KMS-11 (cell line): ENCODE measurements around the gene PNMT.

Source experiments
- H2AFZ ChIP-seq: fragments of 200-600 bp; sonication (generic); 2 replicates; pipeline ENCODE4 v1.6.1; 2016; ENCODE audit warnings: antibody characterized with exemption, mixed run types, low read depth
- H3K27ac ChIP-seq: fragments of 200-600 bp; sonication (generic); 2 replicates; pipeline ENCODE4 v1.6.1; 2016; ENCODE audit warnings: mild to moderate bottlenecking, mixed run types
- H3K27me3 ChIP-seq: fragments of 200-600 bp; sonication (generic); 2 replicates; pipeline ENCODE4 v1.6.1; 2017; ENCODE audit warnings: mild to moderate bottlenecking, low read depth, mixed run types, moderate library complexity; ENCODE audit not compliant: insufficient read depth
- H3K36me3 ChIP-seq: fragments of 200-600 bp; sonication (generic); 2 replicates; pipeline ENCODE4 v1.6.1; 2017; ENCODE audit warnings: mild to moderate bottlenecking, mixed run types; ENCODE audit not compliant: insufficient read depth
- H3K4me1 ChIP-seq: fragments of 200-600 bp; sonication (generic); 2 replicates; pipeline ENCODE4 v1.6.1; 2016; ENCODE audit warnings: mild to moderate bottlenecking, low read depth, mixed run types; ENCODE audit not compliant: poor library complexity, severe bottlenecking
- H3K4me2 ChIP-seq: fragments of 200-600 bp; sonication (generic); 2 replicates; pipeline ENCODE4 v1.7.0; 2016; ENCODE audit warnings: mild to moderate bottlenecking, mixed run types
- H3K4me3 ChIP-seq: fragments of 200-600 bp; sonication (generic); IDR thresholded peaks from 2 replicates; pipeline ENCODE4 v1.6.1; 2017; ENCODE audit warnings: low read depth, low read length, mixed read lengths; ENCODE audit not compliant: insufficient read depth
- H3K79me2 ChIP-seq: fragments of 200-600 bp; sonication (generic); 2 replicates; pipeline ENCODE4 v1.6.1; 2016; ENCODE audit warnings: low read depth, mixed run types; ENCODE audit not compliant: insufficient read depth
- H3K9ac ChIP-seq: fragments of 200-600 bp; sonication (generic); 2 replicates; pipeline ENCODE4 v1.6.1; 2016; ENCODE audit warnings: mild to moderate bottlenecking, mixed run types
- H4K20me1 ChIP-seq: fragments of 200-600 bp; sonication (generic); 2 replicates; pipeline ENCODE4 v1.6.1; 2016; ENCODE audit warnings: mild to moderate bottlenecking, mixed run types; ENCODE audit not compliant: insufficient read depth
- TF ChIP-seq, protein P1 (sequence below): fragments of 200-600 bp; sonication (generic); conservative IDR thresholded peaks from 2 replicates; pipeline ENCODE4 v1.6.1; 2017; ENCODE audit warnings: low read depth, mild to moderate bottlenecking, antibody characterized with exemption, low read length, moderate library complexity, mixed read lengths

The PNMT gene

DNA sequence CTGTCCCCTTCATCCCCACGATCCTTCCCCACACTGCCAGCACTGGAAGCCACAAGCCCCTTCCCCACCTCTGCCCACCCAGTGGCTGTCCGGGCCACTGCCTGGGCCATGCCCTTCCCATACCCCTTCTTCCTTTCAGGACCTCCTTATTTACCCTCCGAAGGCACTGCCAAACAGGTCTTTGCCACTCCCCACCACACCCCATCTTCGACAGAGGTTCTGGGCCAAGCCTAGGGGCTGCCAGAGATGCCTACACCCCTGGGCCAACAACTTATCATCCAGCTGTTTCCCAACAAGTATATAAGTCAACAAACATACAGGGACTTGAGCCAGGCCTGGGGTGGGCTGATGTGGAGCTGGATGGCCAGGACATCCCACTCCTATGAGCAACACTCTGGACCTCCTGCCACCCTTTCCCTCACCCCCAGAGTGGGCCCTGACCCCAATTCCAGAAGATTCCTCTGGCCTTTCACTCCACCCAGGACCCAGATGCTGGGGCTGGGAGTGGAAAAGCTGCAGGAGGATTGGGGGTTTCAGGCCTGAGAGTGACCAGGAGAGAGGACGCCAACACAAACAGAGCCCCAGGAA lies 43.0 kb upstream of the PNMT start:
- Histone ChIP-seq H3K27me3 (peaks cover 8% of the 10 kb centered on the region; the same call in 1 of the 2 replicates), H3K4me1 (peaks cover 20% of the 10 kb centered on the region), H3K36me3 (no peaks in the 10 kb centered on the region), H3K9ac (no peak overlapping the region), H4K20me1 (no peaks in the 10 kb centered on the region), H3K79me2 (no peaks in the 10 kb centered on the region), H3K4me2 (no peak overlapping the region), H2AFZ (no peak overlapping the region), H3K4me3 (no peak overlapping the region), H3K27ac (no peak overlapping the region)
- TF ChIP-seq, protein P1, sequence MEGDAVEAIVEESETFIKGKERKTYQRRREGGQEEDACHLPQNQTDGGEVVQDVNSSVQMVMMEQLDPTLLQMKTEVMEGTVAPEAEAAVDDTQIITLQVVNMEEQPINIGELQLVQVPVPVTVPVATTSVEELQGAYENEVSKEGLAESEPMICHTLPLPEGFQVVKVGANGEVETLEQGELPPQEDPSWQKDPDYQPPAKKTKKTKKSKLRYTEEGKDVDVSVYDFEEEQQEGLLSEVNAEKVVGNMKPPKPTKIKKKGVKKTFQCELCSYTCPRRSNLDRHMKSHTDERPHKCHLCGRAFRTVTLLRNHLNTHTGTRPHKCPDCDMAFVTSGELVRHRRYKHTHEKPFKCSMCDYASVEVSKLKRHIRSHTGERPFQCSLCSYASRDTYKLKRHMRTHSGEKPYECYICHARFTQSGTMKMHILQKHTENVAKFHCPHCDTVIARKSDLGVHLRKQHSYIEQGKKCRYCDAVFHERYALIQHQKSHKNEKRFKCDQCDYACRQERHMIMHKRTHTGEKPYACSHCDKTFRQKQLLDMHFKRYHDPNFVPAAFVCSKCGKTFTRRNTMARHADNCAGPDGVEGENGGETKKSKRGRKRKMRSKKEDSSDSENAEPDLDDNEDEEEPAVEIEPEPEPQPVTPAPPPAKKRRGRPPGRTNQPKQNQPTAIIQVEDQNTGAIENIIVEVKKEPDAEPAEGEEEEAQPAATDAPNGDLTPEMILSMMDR: no peak

GRCh38 chr17:39626171-39627046 lies 41.8 kb upstream of the PNMT start, which contains the start of gene PPP1R1B:
TSS of gene PPP1R1B (plus strand) at chr17:39626952. CDS start at chr17:39627393, 441 bp downstream.
- no peak within 1 kb of the TSS for H3K27ac ChIP-seq
- no peak within 1 kb of the TSS for H3K9ac ChIP-seq
- H3K36me3 ChIP-seq: no peaks in the 10 kb centered on the region
- no peaks in the 10 kb centered on the region for H4K20me1 ChIP-seq
- H3K4me1 ChIP-seq: peaks cover 20% of the 10 kb centered on the region
- no peaks in the 10 kb centered on the region for H3K79me2 ChIP-seq
- H3K27me3 ChIP-seq: peaks cover 8% of the 10 kb centered on the region; the same call in 1 of the 2 replicates
- H3K4me2 ChIP-seq: no peak within 1 kb of the TSS
- H3K4me3 ChIP-seq: no peak within 1 kb of the TSS
- no peak within 1 kb of the TSS for H2AFZ ChIP-seq
- TF ChIP-seq, protein P1: no peak

DNA sequence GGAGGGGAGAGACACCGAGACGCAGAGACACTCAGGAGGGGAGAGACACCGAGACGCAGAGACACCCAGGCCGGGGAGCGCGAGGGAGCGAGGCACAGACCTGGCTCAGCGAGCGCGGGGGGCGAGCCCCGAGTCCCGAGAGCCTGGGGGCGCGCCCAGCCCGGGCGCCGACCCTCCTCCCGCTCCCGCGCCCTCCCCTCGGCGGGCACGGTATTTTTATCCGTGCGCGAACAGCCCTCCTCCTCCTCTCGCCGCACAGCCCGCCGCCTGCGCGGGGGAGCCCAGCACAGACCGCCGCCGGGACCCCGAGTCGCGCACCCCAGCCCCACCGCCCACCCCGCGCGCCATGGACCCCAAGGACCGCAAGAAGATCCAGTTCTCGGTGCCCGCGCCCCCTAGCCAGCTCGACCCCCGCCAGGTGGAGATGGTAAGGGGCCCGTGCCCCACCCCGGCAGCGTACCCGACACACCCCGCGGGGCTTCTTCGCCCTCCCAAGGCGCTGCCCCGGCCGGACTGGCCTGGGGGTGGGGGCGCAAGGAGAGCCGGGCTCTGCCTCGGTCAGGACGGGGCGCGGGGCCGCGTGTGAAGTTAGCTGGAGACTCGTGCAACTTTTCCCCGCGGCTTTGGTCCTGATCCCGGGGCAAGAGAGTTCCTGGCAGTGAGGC lies 41.1 kb upstream of the PNMT start:
- Histone ChIP-seq H3K4me1 (peaks cover 19% of the 10 kb centered on the region), H3K4me2 (no peak overlapping the region), H3K27me3 (peaks cover 8% of the 10 kb centered on the region; the same call in 1 of the 2 replicates), H3K9ac (no peak overlapping the region), H3K4me3 (no peak overlapping the region), H3K27ac (no peak overlapping the region), H2AFZ (no peak overlapping the region), H3K79me2 (no peaks in the 10 kb centered on the region), H3K36me3 (no peaks in the 10 kb centered on the region), H4K20me1 (no peaks in the 10 kb centered on the region)
- TF ChIP-seq, protein P1: no peak

DNA sequence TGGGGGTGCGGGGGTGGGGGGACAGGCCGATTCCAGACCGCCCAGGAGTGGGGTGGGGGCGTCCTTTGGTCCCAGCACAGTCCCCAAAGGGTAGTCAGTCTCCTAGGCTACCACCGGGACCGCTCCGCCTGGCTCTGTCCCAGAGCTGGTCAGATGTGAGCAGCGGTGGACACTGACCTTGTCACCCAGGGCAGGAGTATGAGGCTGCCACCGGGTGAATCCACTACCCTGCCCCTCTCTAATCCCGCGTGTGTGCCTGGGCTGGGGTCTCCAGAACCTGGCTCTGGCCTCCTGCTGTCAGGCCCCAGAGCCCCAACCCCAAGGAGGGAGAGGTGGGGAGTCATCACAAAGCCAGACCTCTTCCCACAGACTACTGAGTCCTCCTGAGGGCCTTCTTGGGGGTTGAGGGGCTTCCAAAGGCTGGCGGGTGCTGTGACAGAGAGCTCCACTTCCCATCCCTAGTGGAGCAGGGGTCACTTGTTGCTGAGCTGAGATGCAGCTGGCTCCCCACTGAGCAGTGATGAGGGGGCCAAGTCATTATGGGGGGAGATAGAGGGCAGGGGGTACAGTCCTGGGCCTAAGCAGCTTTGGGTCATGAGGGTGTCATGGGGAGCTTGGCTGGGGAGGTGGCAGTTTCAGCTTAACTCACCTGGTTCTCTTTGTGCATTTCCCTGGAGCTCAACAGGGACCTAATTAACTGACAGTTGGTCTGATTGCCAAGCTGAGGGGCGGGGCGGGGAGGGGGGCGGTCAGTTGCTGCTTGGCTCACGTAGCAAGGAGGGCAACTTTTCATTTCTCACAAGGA lies 40.3 kb upstream of the PNMT start:
- Histone ChIP-seq H3K27ac (no peak overlapping the region), H3K4me2 (no peak overlapping the region), H2AFZ (no peak overlapping the region), H3K4me1 (peaks cover 11% of the 10 kb centered on the region), H3K27me3 (peaks cover 8% of the 10 kb centered on the region; the same call in 1 of the 2 replicates), H4K20me1 (no peaks in the 10 kb centered on the region), H3K4me3 (no peak overlapping the region), H3K9ac (no peak overlapping the region), H3K79me2 (no peaks in the 10 kb centered on the region), H3K36me3 (no peaks in the 10 kb centered on the region)
- TF ChIP-seq, protein P1: no peak
